Sciatic nerve (tissue), 2 donors: ENCODE measurements around the gene IVD. TPM values are rescaled to one million over a fixed set of nuclear protein-coding genes. Genes with fewer than 3 reads are reported as not detected.

Experiments
- ATAC-seq: fragments of 200-7000 bp; cut with Tn5 transposase; one replicate; pipeline ENCODE4 v1.9.1; 2020; ENCODE audit warnings: mild to moderate bottlenecking, moderate library complexity
- DNase-seq: peaks from one replicate; pipeline ENCODE4 v3.0.0-alpha.2; 2020; ENCODE audit warnings: low spot score
- intact Hi-C: fragments of 100-400 bp; cut with DNase I; formaldehyde crosslinking; loops from one replicate; pipeline ENCODE4 v1.14.2; 2022
- total RNA-seq: library from RNA; stranded (reverse); fragmentation: NEBNext Ultra II Directional; extraction: Animal tissue kit (Norgen Biotek cat#: 25700); gene quantifications from one replicate; pipeline ENCODE4 v1.2.1, GENCODE V29; 2021
- donor health status: DM: no; HTN: no; CAD: no.
- donor health status: DM: no; HTN: no; CAD: no.

The IVD gene
- total RNA-seq, 1 donor from 2014 or later: 67.8 TPM

DNA sequence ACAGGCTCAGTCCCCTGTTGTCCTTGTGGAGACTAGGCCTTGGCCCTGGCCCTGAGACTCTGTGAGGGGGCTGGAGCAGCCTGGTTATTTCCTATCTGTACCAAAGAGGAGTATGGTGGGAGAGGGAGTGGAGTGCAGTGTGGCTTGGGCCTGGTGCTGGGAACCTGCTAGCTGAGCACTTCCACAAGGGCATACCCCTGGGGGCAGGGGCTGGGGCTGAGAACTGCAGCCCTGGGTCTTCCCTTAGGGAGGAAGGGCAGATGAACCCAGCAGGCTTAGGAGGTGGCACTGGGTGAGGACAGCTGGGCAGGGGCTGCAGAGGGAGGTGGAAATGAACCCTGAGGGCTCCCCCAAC lies 61.6 kb downstream of the IVD start:
- intact Hi-C loops: no loop called here

DNA sequence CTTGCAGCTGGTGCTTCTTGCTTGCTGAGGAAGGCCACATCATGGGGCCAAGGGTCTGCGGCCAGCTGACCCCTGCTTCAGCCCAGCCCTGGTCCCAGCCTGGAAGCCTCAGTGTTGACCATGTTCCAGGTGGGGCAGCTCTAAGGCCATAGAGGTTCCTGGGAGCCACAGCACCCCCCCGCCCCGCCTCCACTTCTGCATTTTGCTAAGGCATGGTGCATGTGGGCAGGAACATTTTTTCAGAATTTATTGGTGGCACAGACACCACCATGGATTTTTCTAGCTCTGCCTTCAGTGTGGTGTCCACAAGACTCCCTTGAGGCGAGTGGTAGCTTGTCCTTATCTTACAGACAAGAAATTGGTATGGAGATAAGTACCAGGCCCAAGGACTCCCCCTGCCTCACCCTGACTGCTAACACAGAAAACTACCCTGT lies 63.3 kb downstream of the IVD start:
- ATAC-seq: no peak
- intact Hi-C loops: no loop called here
- no peak for DNase-seq

More for the DNA sequence above, 61.6 kb downstream of the IVD start:
- ATAC-seq (no peak), DNase-seq (no peak)

DNA sequence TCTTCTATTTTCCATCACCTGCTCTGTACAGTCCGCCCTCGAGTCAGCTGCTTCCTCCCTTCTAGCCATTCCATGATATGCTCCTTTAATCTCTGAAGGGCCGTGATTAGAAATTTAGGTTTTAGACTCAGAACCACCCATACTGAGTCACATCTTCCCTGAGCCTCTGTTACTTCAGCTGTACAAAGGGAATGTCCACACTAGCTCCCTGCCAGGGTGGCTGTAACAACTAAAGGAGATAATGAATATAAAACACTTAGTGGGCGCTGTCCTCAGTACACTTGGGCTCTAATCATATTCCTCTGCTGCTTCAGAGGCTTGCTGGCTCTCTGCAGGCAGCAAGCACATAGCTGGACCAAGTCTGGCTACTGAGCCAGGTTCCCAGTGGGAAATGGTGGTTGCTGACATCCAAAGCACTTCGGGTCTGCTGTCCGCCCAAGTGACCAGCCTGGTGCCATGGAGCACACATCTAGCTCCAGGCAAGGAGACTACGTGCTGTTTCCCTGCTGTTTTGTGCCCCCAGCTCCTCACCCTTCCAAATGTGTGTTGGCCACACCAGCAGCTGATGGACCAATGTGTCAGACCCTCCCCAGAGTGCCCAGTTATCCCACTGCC lies 64.3 kb downstream of the IVD start:
- ATAC-seq (no peak), DNase-seq (no peak)
- intact Hi-C loops: no loop called here

DNA sequence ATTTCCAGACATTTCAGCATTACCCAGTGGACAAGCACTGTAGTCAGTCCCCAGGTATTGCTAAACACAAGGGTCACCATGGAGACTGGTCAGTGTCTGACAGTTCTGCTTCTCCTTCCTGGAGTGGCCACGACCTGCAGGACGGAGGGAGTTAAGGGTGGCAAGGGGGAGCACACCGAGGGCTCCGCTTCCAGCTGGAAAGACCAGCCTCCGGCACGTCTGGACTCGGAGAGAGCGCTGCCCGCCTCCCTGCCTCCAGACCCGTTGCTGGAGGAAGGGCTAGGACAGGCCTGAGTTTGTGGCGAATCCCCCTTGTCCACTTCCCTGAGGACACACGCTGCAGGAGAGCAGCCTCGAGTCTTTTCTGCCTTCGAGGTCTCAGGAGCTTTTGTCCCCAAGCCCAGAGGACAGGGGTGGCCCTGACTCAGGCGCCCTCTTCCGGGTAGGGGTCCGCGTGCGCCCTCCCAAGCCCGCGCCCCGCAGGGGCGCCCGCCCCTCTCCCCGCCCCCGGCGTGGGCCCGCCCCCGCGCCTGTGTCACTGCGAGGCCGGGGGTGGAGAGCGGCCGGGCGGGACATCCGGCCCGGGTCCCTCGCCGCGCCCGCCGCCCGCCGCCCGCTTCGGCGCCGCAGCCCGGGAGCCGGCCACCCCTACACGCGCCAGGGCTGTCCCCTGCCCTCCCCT lies 65.0 kb downstream of the IVD start, which contains the start of gene CHST14:
Gene CHST14 (plus strand): TSS at position 562 of the 682 bp plus-strand sequence. CDS start 230 bp downstream, outside the sequence.
- intact Hi-C loops: no loop called here
- peak; percentile 85 for ATAC-seq

More for the DNA sequence above, 65.0 kb downstream of the IVD start, which contains the start of gene CHST14:
- DNase-seq: no peak

Other genes with a start within 250 kb of the IVD start
- 0.67 TPM for gene BUB1B, start 244.7 kb upstream of the IVD start, total RNA-seq
- 0.31 TPM for gene PAK6, start 166.7 kb upstream of the IVD start, total RNA-seq
- not detected for gene ANKRD63, start 122.7 kb upstream of the IVD start, total RNA-seq
- 43.4 TPM for gene PLCB2, start 97.9 kb upstream of the IVD start, total RNA-seq
- gene INAFM2, start 82.1 kb upstream of the IVD start, total RNA-seq: 25.5 TPM
- 37.8 TPM for gene CCDC9B, start 64.9 kb upstream of the IVD start, total RNA-seq
- gene PHGR1, start 54.8 kb upstream of the IVD start, total RNA-seq: not detected
- gene DISP2, start 47.6 kb upstream of the IVD start, total RNA-seq: 2.1 TPM
- 6.4 TPM for gene KNSTRN, start 23.1 kb upstream of the IVD start, total RNA-seq
- 17.2 TPM for gene BAHD1, start 35.2 kb downstream of the IVD start, total RNA-seq
- gene CHST14, start 65.2 kb downstream of the IVD start, total RNA-seq: 13.5 TPM
- gene CCDC32, start 159.2 kb downstream of the IVD start, total RNA-seq: 31.3 TPM
- 6.1 TPM for gene RPUSD2, start 163.5 kb downstream of the IVD start, total RNA-seq
- 0.89 TPM for gene KNL1, start 188.5 kb downstream of the IVD start, total RNA-seq